ENCODE data around the gene TYW3.

The TYW3 gene

DNA sequence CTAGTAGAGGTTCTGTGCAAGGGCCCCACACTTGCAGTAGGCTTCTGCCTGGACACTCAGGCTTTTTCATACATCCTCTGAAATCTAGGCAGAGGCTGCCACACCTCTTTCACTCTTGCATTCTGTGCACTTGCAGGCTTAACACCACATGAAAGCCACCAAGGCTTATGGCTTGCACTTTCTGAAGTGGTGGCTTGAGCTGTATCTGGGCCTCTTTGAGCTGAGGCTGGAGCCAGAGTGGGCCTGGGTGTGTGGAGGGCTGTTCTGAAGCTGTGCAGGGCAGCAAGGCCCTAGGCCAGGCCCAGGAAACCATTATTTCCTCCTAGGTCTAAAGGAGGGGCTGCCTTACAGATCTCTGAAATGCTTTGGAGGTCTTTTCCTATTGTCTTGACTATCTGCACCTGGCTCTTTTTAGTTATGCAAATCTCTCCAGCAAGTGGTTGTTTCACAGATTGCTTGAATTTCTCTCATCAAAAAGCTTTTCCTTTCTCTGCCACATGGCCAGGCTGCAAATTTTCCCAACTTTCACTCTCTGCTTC lies 66.2 kb downstream of the TYW3 start:
- DNase-seq, result no peak

GRCh38 chr1:74811436-74812179 lies 78.7 kb downstream of the TYW3 start:
- DNase-seq, result no peak

- no peak for DNase-seq
These were observed 79.2 kb downstream of the TYW3 start for GRCh38 chr1:74812180-74812541.
